ENCODE measurements around the gene PCCA.
"Not testable (repeated sequence)": the region's sequence is repeated elsewhere in the genome, so short reads cannot be mapped to it uniquely, and the experiment has no call there.

Gene PCCA

GRCh38 chr13:100513987-100514670, 425.2 kb downstream of the PCCA start:
- TF ChIP-seq POLR2A (IDR thresholded peaks at IDR 0.05; ENCODE audit: low read length) (no peak), GATA1 (IDR thresholded peaks at IDR 0.05; ENCODE audit: low read depth, low read length) (no peak)
- DNase-seq = no peak

- peak; percentile 59 to 80 for DNase-seq
- no peak for TF ChIP-seq POLR2A (IDR thresholded peaks at IDR 0.05; ENCODE audit: low read length)
- TF ChIP-seq GATA1 (IDR thresholded peaks at IDR 0.05; ENCODE audit: low read depth, low read length) = no peak
These were observed 426.0 kb downstream of the PCCA start for GRCh38 chr13:100514788-100515409.

- TF ChIP-seq GATA1 (IDR thresholded peaks at IDR 0.05; ENCODE audit: low read depth, low read length) = no peak
- no peak for TF ChIP-seq POLR2A (IDR thresholded peaks at IDR 0.05; ENCODE audit: low read length)
- DNase-seq = no peak
These were observed 426.5 kb downstream of the PCCA start for GRCh38 chr13:100515410-100515800.

GRCh38 chr13:100517135-100517534, 428.2 kb downstream of the PCCA start:
- TF ChIP-seq POLR2A (IDR thresholded peaks at IDR 0.05; ENCODE audit: low read length) (no peak), GATA1 (IDR thresholded peaks at IDR 0.05; ENCODE audit: low read depth, low read length) (no peak)
- DNase-seq = no peak

GRCh38 chr13:100517728-100518127, 428.8 kb downstream of the PCCA start:
- DNase-seq = no peak
- no peak for TF ChIP-seq GATA1 (IDR thresholded peaks at IDR 0.05; ENCODE audit: low read depth, low read length)

GRCh38 chr13:100518394-100519062, 429.6 kb downstream of the PCCA start:
- no peak for DNase-seq
- no peak for TF ChIP-seq POLR2A (IDR thresholded peaks at IDR 0.05; ENCODE audit: low read length)
- no peak for TF ChIP-seq GATA1 (IDR thresholded peaks at IDR 0.05; ENCODE audit: low read depth, low read length)

GRCh38 chr13:100519626-100520025, 430.7 kb downstream of the PCCA start:
- DNase-seq = no peak
- no peak for TF ChIP-seq GATA1 (IDR thresholded peaks at IDR 0.05; ENCODE audit: low read depth, low read length)
- no peak for TF ChIP-seq POLR2A (IDR thresholded peaks at IDR 0.05; ENCODE audit: low read length)

- TF ChIP-seq POLR2A (IDR thresholded peaks at IDR 0.05; ENCODE audit: low read length) (no peak), GATA1 (IDR thresholded peaks at IDR 0.05; ENCODE audit: low read depth, low read length) (no peak)
- no peak for DNase-seq
These were observed 432.3 kb downstream of the PCCA start for GRCh38 chr13:100520936-100521850.

- TF ChIP-seq POLR2A (IDR thresholded peaks at IDR 0.05; ENCODE audit: low read length) = no peak
- no peak for DNase-seq
These were observed 433.1 kb downstream of the PCCA start for GRCh38 chr13:100521851-100522617.

GRCh38 chr13:100522618-100523309, 433.9 kb downstream of the PCCA start:
- TF ChIP-seq GATA1 (IDR thresholded peaks at IDR 0.05; ENCODE audit: low read depth, low read length) (no peak), POLR2A (IDR thresholded peaks at IDR 0.05; ENCODE audit: low read length) (no peak)

GRCh38 chr13:100523411-100523810, 434.5 kb downstream of the PCCA start:
- no peak for DNase-seq
- TF ChIP-seq GATA1 (IDR thresholded peaks at IDR 0.05; ENCODE audit: low read depth, low read length) = no peak
- TF ChIP-seq POLR2A (IDR thresholded peaks at IDR 0.05; ENCODE audit: low read length) = no peak

More at GRCh38 chr13:100522618-100523309, 433.9 kb downstream of the PCCA start:
- DNase-seq = no peak

- no peak for TF ChIP-seq GATA1 (IDR thresholded peaks at IDR 0.05; ENCODE audit: low read depth, low read length)
- no peak for TF ChIP-seq POLR2A (IDR thresholded peaks at IDR 0.05; ENCODE audit: low read length)
- no peak for DNase-seq
These were observed 435.1 kb downstream of the PCCA start for GRCh38 chr13:100523981-100524386.

- DNase-seq = not testable (repeated sequence)
These were observed 435.8 kb downstream of the PCCA start for GRCh38 chr13:100524688-100525087.

All from erythroblast (primary cell).